WTC11 (cell line): ENCODE measurements around the gene MRPL2. TPM values are rescaled to one million over a fixed set of nuclear protein-coding genes. Genes with fewer than 3 reads are reported as not detected.

ENCODE experiments used
- ATAC-seq: fragments of 200-7000 bp; cut with Tn5 transposase; 2 replicates; pipeline ENCODE4 v1.10.0; 2021; ENCODE audit warnings: mild to moderate bottlenecking, moderate library complexity
- CTCF ChIA-PET: fragments of 300-600 bp; sonication (Branson Sonifier 250); formaldehyde crosslinking; loops from one replicate; lab custom pipeline; 2021; ENCODE audit warnings: antibody characterized with exemption; lab: Charles Lee
- POLR2A ChIA-PET: fragments of 350-600 bp; sonication (Branson Sonifier 250); formaldehyde crosslinking; loops from one replicate; lab custom pipeline; 2021; ENCODE audit warnings: antibody characterized with exemption; lab: Charles Lee
- DNase-seq: peaks from one replicate; pipeline ENCODE4 v3.0.0; 2021; ENCODE audit warnings: low spot score
- H3K27ac Mint-ChIP-seq: 2 replicates; pipeline ENCODE4 v1.8.0; 2021; ENCODE audit warnings: mixed read lengths
- H3K27me3 Mint-ChIP-seq: 2 replicates; pipeline ENCODE4 v1.8.0; 2021; ENCODE audit warnings: low read depth, mild to moderate bottlenecking, moderate library complexity, mixed read lengths
- H3K36me3 Mint-ChIP-seq: 2 replicates; pipeline ENCODE4 v1.8.0; 2021; ENCODE audit warnings: mixed read lengths
- H3K4me1 Mint-ChIP-seq: 2 replicates; pipeline ENCODE4 v1.8.0; 2022; ENCODE audit warnings: mixed read lengths
- H3K4me3 Mint-ChIP-seq: 2 replicates; pipeline ENCODE4 v1.8.0; 2021; ENCODE audit warnings: mild to moderate bottlenecking, moderate library complexity, mixed read lengths
- H3K9me3 Mint-ChIP-seq: 2 replicates; pipeline ENCODE4 v1.8.0; 2021; ENCODE audit warnings: mixed read lengths
- ATF1 ChIP-seq: sonication (generic); formaldehyde crosslinking; IDR thresholded peaks from 2 replicates; pipeline ENCODE4 v1.8.1; 2023; ENCODE audit warnings: mild to moderate bottlenecking, moderate library complexity, missing genetic modification reagents
- CBFB ChIP-seq: sonication (generic); formaldehyde crosslinking; IDR thresholded peaks from 2 replicates; pipeline ENCODE4 v1.8.1; 2022; ENCODE audit warnings: mild to moderate bottlenecking, low read depth, missing genetic modification reagents
- FOXP1 ChIP-seq: sonication (generic); formaldehyde crosslinking; IDR thresholded peaks from 2 replicates; pipeline ENCODE4 v1.8.0; 2022; ENCODE audit warnings: missing genetic modification reagents, mild to moderate bottlenecking, moderate library complexity, borderline replicate concordance
- JAZF1 ChIP-seq: fragments of 250-450 bp; sonication (Bioruptor Pico); IDR thresholded peaks from 2 replicates; pipeline ENCODE4 v1.9.0; 2021; ENCODE audit warnings: moderate library complexity, mild to moderate bottlenecking, inconsistent platforms
- NR1H2 ChIP-seq: sonication (generic); formaldehyde crosslinking; IDR thresholded peaks from 2 replicates; pipeline ENCODE4 v1.9.0; 2021; ENCODE audit warnings: mild to moderate bottlenecking, moderate library complexity, missing genetic modification reagents
- NR2C2 ChIP-seq: sonication (generic); formaldehyde crosslinking; IDR thresholded peaks from 2 replicates; pipeline ENCODE4 v1.8.0; 2022; ENCODE audit warnings: mild to moderate bottlenecking, missing genetic modification reagents
- SOX15 ChIP-seq: fragments of 250-450 bp; sonication (Bioruptor Pico); IDR thresholded peaks from 2 replicates; pipeline ENCODE4 v1.9.0; 2021; ENCODE audit warnings: mild to moderate bottlenecking
- TEAD1 ChIP-seq: sonication (generic); formaldehyde crosslinking; IDR thresholded peaks from 2 replicates; pipeline ENCODE4 v1.8.0; 2022; ENCODE audit warnings: mild to moderate bottlenecking, missing genetic modification reagents
- TP53 ChIP-seq: sonication (generic); formaldehyde crosslinking; IDR thresholded peaks from 2 replicates; pipeline ENCODE4 v1.8.1; 2023; ENCODE audit warnings: mild to moderate bottlenecking, missing genetic modification reagents
- ZNF317 ChIP-seq: sonication (generic); formaldehyde crosslinking; IDR thresholded peaks from 2 replicates; pipeline ENCODE4 v1.8.1; 2023; ENCODE audit warnings: low read depth, mild to moderate bottlenecking, moderate library complexity, missing genetic modification reagents, borderline replicate concordance
- total RNA-seq: library from RNA; stranded (reverse); gene quantifications from 3 replicates; pipeline ENCODE4 v1.2.3, GENCODE V29; 2021
- TF ChIP-seq, protein P1 (sequence below): sonication (generic); formaldehyde crosslinking; IDR thresholded peaks from 2 replicates; pipeline ENCODE4 v1.8.1; 2022; ENCODE audit warnings: mild to moderate bottlenecking, missing genetic modification reagents, moderate library complexity, borderline replicate concordance
- TF ChIP-seq, protein P2 (sequence below): sonication (generic); formaldehyde crosslinking; conservative IDR thresholded peaks from 2 replicates; pipeline ENCODE4 v1.8.1; 2023; ENCODE audit warnings: mild to moderate bottlenecking, low read depth, missing genetic modification reagents, moderate library complexity
- TF ChIP-seq, protein P3 (sequence below): fragments of 250-450 bp; sonication (Bioruptor Pico); IDR thresholded peaks from 2 replicates; pipeline ENCODE4 v1.9.0; 2021; ENCODE audit warnings: mild to moderate bottlenecking
- TF ChIP-seq, protein P4 (sequence below): fragments of 250-450 bp; sonication (Bioruptor Pico); IDR thresholded peaks from 2 replicates; pipeline ENCODE4 v1.9.0; 2021; ENCODE audit warnings: mild to moderate bottlenecking, borderline replicate concordance
- TF ChIP-seq, protein P5 (sequence below): fragments of 250-450 bp; sonication (Bioruptor Pico); IDR thresholded peaks from 2 replicates; pipeline ENCODE4 v1.8.0; 2021; ENCODE audit warnings: mild to moderate bottlenecking
- TF ChIP-seq, protein P6 (sequence below): sonication (generic); formaldehyde crosslinking; IDR thresholded peaks from 2 replicates; pipeline ENCODE4 v1.8.1; 2022; ENCODE audit warnings: mild to moderate bottlenecking, moderate library complexity, missing genetic modification reagents
- TF ChIP-seq, protein P7 (sequence below): sonication (generic); formaldehyde crosslinking; IDR thresholded peaks from 2 replicates; pipeline ENCODE4 v1.8.0; 2022; ENCODE audit warnings: mild to moderate bottlenecking, missing genetic modification reagents
- TF ChIP-seq, protein P8 (sequence below): sonication (generic); formaldehyde crosslinking; IDR thresholded peaks from 2 replicates; pipeline ENCODE4 v1.8.1; 2022; ENCODE audit warnings: missing genetic modification reagents, borderline replicate concordance

The MRPL2 gene
- total RNA-seq, 1 experiment from 2014 or later, result 131 TPM

DNA sequence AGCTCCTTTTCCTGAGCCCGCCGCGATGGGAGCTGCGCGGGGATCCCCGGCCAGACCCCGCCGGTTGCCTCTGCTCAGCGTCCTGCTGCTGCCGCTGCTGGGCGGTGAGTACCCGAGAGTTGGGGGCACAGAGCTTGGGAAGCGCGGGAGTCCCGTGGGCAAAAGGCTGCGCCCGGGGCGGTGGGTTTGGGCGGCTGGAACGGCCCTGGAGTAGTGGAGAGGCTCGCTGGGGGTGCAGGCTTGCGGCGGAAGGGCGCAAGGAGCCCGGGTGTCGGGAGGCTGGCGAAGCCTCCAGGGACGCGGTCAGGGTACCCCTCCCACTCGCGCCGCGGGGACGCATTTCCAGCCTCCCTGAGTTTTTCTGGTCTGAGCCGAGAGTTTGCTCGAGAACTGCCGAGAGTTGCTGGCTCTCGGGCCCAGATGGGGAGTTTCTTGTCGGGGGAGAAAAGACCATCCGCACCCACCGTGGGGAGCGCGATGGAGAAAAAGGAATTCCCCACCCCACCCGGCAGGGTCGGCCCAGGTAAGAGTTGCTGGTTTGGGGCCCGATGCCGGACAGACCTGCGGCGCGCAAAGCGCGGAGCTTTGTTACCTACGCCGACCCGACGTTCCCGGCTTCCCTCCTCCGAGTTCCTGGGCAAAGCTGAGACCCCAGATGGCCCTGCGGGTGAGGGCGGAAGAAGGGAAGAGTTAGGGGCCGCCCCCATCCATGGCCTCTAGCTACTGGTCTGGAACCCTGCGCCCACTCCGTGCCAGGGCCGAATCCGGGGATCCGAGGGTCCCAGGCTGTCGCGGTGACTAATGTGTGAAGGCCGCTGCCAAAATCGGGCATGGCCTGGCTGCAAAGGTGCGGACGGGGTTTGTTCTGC lies 17.5 kb upstream of the MRPL2 start (continued):
- TF ChIP-seq, protein P1, sequence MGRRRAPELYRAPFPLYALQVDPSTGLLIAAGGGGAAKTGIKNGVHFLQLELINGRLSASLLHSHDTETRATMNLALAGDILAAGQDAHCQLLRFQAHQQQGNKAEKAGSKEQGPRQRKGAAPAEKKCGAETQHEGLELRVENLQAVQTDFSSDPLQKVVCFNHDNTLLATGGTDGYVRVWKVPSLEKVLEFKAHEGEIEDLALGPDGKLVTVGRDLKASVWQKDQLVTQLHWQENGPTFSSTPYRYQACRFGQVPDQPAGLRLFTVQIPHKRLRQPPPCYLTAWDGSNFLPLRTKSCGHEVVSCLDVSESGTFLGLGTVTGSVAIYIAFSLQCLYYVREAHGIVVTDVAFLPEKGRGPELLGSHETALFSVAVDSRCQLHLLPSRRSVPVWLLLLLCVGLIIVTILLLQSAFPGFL (CRISPR knock-in tag), result no peak
- TF ChIP-seq TEAD1 (CRISPR knock-in tag), result no peak

DNA sequence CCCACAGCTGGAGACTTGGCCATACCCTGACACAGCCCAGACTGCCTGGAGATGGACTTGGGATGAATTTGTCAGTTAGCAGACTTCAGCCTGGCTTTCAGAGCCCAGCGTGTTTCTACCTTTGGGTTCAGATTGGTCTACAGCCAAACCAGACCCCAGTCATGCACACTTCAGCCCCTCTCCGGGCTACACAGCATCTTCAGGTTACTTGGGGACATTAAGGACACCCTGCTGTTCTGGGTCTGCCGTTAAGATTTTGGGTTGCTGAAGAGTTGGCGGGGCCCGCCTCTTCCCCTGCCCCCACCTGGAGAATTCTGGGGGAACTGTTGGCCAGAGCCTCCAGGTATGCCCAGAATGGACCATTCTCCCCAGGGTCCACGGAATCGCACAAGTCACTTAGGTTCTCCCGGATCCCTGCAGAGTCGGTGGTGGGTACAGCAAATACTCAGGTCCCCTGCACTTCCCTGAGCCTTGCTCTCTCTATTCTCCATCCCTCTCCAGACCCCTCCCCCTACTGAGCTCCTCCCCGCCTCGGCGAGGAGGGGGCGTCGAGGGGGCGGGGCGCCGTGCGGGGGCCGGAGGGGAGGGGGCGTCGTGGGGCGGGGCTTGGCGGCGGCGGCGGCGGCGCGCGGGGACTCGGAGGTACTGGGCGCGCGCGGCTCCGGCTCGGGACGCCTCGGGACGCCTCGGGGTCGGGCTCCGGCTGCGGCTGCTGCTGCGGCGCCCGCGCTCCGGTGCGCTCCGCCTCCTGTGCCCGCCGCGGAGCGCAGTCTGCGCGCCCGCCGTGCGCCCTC lies 16.6 kb upstream of the MRPL2 start, which contains the start of gene PTK7:
Gene PTK7, plus strand, starts transcription at position 645 of the 794 bp plus-strand sequence. CDS start 175 bp downstream, outside the sequence.
- Mint-ChIP-seq H3K4me3 (peak within 1 kb of the TSS; percentile 84), H3K9me3 (no peaks in the 10 kb centered on the region), H3K4me1 (peaks cover 38% of the 10 kb centered on the region), H3K27me3 (no peaks in the 10 kb centered on the region; the same call in 1 of the 2 replicates), H3K27ac (no peak within 1 kb of the TSS), H3K36me3 (no peaks in the 10 kb centered on the region)
- DNase-seq (peak; percentile 86), ATAC-seq (peak; percentile 73)
- ChIA-PET POLR2A (interaction anchor here (0.6 to 2.6 kb wide), 15 partner anchors 13 to 211 kb away, joined by 3 to 10 read pairs (median 4); partner anchors contain the start of genes CNPY3, CUL9, KLC4 and KLHDC3), CTCF (interaction anchor here (0.5 to 3.2 kb wide), 25 partner anchors 13 to 233 kb away, joined by 3 to 50 read pairs (median 4); partner anchors contain the start of genes CNPY3, CRIP3, CUL7 and DNPH1)
- TF ChIP-seq SOX15 (CRISPR knock-in tag), result no peak
- no peak for TF ChIP-seq TP53 (CRISPR knock-in tag)
- TF ChIP-seq NR2C2 (CRISPR knock-in tag), result no peak
- TF ChIP-seq, protein P2, sequence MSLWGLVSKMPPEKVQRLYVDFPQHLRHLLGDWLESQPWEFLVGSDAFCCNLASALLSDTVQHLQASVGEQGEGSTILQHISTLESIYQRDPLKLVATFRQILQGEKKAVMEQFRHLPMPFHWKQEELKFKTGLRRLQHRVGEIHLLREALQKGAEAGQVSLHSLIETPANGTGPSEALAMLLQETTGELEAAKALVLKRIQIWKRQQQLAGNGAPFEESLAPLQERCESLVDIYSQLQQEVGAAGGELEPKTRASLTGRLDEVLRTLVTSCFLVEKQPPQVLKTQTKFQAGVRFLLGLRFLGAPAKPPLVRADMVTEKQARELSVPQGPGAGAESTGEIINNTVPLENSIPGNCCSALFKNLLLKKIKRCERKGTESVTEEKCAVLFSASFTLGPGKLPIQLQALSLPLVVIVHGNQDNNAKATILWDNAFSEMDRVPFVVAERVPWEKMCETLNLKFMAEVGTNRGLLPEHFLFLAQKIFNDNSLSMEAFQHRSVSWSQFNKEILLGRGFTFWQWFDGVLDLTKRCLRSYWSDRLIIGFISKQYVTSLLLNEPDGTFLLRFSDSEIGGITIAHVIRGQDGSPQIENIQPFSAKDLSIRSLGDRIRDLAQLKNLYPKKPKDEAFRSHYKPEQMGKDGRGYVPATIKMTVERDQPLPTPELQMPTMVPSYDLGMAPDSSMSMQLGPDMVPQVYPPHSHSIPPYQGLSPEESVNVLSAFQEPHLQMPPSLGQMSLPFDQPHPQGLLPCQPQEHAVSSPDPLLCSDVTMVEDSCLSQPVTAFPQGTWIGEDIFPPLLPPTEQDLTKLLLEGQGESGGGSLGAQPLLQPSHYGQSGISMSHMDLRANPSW, result no peak
- no peak for TF ChIP-seq TEAD1 (CRISPR knock-in tag)
- TF ChIP-seq, protein P3, sequence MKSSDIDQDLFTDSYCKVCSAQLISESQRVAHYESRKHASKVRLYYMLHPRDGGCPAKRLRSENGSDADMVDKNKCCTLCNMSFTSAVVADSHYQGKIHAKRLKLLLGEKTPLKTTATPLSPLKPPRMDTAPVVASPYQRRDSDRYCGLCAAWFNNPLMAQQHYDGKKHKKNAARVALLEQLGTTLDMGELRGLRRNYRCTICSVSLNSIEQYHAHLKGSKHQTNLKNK, result no peak
- TF ChIP-seq, protein P4, sequence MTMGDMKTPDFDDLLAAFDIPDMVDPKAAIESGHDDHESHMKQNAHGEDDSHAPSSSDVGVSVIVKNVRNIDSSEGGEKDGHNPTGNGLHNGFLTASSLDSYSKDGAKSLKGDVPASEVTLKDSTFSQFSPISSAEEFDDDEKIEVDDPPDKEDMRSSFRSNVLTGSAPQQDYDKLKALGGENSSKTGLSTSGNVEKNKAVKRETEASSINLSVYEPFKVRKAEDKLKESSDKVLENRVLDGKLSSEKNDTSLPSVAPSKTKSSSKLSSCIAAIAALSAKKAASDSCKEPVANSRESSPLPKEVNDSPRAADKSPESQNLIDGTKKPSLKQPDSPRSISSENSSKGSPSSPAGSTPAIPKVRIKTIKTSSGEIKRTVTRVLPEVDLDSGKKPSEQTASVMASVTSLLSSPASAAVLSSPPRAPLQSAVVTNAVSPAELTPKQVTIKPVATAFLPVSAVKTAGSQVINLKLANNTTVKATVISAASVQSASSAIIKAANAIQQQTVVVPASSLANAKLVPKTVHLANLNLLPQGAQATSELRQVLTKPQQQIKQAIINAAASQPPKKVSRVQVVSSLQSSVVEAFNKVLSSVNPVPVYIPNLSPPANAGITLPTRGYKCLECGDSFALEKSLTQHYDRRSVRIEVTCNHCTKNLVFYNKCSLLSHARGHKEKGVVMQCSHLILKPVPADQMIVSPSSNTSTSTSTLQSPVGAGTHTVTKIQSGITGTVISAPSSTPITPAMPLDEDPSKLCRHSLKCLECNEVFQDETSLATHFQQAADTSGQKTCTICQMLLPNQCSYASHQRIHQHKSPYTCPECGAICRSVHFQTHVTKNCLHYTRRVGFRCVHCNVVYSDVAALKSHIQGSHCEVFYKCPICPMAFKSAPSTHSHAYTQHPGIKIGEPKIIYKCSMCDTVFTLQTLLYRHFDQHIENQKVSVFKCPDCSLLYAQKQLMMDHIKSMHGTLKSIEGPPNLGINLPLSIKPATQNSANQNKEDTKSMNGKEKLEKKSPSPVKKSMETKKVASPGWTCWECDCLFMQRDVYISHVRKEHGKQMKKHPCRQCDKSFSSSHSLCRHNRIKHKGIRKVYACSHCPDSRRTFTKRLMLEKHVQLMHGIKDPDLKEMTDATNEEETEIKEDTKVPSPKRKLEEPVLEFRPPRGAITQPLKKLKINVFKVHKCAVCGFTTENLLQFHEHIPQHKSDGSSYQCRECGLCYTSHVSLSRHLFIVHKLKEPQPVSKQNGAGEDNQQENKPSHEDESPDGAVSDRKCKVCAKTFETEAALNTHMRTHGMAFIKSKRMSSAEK (CRISPR knock-in tag), result no peak
- TF ChIP-seq JAZF1 (CRISPR knock-in tag), result no peak
- TF ChIP-seq NR1H2 (CRISPR knock-in tag), result no peak
- TF ChIP-seq, protein P5, sequence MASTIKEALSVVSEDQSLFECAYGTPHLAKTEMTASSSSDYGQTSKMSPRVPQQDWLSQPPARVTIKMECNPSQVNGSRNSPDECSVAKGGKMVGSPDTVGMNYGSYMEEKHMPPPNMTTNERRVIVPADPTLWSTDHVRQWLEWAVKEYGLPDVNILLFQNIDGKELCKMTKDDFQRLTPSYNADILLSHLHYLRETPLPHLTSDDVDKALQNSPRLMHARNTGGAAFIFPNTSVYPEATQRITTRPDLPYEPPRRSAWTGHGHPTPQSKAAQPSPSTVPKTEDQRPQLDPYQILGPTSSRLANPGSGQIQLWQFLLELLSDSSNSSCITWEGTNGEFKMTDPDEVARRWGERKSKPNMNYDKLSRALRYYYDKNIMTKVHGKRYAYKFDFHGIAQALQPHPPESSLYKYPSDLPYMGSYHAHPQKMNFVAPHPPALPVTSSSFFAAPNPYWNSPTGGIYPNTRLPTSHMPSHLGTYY (CRISPR knock-in tag), result no peak
- TF ChIP-seq, protein P6, sequence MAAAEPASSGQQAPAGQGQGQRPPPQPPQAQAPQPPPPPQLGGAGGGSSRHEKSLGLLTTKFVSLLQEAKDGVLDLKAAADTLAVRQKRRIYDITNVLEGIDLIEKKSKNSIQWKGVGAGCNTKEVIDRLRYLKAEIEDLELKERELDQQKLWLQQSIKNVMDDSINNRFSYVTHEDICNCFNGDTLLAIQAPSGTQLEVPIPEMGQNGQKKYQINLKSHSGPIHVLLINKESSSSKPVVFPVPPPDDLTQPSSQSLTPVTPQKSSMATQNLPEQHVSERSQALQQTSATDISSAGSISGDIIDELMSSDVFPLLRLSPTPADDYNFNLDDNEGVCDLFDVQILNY (CRISPR knock-in tag), result 0 out of 2 replicates have a peak, but pooled peaks have one; percentile 24
- TF ChIP-seq CBFB (CRISPR knock-in tag), result no peak
- TF ChIP-seq ATF1 (CRISPR knock-in tag), result no peak
- TF ChIP-seq, protein P7, sequence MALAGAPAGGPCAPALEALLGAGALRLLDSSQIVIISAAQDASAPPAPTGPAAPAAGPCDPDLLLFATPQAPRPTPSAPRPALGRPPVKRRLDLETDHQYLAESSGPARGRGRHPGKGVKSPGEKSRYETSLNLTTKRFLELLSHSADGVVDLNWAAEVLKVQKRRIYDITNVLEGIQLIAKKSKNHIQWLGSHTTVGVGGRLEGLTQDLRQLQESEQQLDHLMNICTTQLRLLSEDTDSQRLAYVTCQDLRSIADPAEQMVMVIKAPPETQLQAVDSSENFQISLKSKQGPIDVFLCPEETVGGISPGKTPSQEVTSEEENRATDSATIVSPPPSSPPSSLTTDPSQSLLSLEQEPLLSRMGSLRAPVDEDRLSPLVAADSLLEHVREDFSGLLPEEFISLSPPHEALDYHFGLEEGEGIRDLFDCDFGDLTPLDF (CRISPR knock-in tag), result no peak
- no peak for TF ChIP-seq ZNF317 (CRISPR knock-in tag)
- no peak for TF ChIP-seq FOXP1 (CRISPR knock-in tag)
- TF ChIP-seq, protein P8, sequence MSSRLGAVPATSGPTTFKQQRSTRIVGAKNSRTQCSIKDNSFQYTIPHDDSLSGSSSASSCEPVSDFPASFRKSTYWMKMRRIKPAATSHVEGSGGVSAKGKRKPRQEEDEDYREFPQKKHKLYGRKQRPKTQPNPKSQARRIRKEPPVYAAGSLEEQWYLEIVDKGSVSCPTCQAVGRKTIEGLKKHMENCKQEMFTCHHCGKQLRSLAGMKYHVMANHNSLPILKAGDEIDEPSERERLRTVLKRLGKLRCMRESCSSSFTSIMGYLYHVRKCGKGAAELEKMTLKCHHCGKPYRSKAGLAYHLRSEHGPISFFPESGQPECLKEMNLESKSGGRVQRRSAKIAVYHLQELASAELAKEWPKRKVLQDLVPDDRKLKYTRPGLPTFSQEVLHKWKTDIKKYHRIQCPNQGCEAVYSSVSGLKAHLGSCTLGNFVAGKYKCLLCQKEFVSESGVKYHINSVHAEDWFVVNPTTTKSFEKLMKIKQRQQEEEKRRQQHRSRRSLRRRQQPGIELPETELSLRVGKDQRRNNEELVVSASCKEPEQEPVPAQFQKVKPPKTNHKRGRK (CRISPR knock-in tag), result no peak
